Gastroesophageal sphincter (tissue), 4 donors: ENCODE results near the gene S1PR2. TPM values are rescaled to one million over a fixed set of nuclear protein-coding genes. Genes with fewer than 3 reads are reported as not detected.

Source experiments
- ATAC-seq: fragments of 150-250 bp; one replicate; pipeline ENCODE4 v1.9.1; 2016; ENCODE audit warnings: mild to moderate bottlenecking, moderate library complexity
- H3K27ac ChIP-seq, 4 donors: fragments of 200-600 bp; sonication (generic) in 3 of 4; 1 replicate in 3 of 4; 2 replicates in 1 of 4; pipeline ENCODE4 v1.5.1; 2016 to 2019
- H3K27me3 ChIP-seq: fragments of 200-600 bp; sonication (generic); one replicate; pipeline ENCODE4 v1.5.1; 2019
- H3K36me3 ChIP-seq, 2 donors: fragments of 200-600 bp; sonication (generic); one replicate each; pipeline ENCODE4 v1.5.1; 2019; ENCODE audit warnings: control low read depth in 1 of 2
- H3K4me1 ChIP-seq, 3 donors: fragments of 200-600 bp; sonication (generic); 1 replicate in 2 of 3; 2 replicates in 1 of 3; pipeline ENCODE4 v1.5.1; 2016 to 2019; ENCODE audit warnings: control low read depth in 2 of 3
- H3K4me3 ChIP-seq, 2 donors: fragments of 200-600 bp; sonication (generic); one replicate each; pipeline ENCODE4 v1.5.1; 2019; ENCODE audit warnings: mild to moderate bottlenecking in 1 of 2, moderate library complexity in 1 of 2
- H3K9me3 ChIP-seq, 3 donors: fragments of 200-600 bp; sonication (generic); one replicate each; pipeline ENCODE4 v1.5.1; 2017 to 2019; ENCODE audit warnings: control low read depth in 2 of 3
- CTCF ChIP-seq, 4 experiments: fragments of 200-600 bp in 2 of 4; fragments of 450-650 bp in 2 of 4; sonication (generic) in 1 of 4; IDR thresholded peaks; one replicate each; pipeline ENCODE4 v1.5.1; 2017 to 2019; ENCODE audit warnings: antibody characterized with exemption in 4 of 4, mild to moderate bottlenecking in 2 of 4, moderate library complexity in 2 of 4
- EP300 ChIP-seq: sonication (generic); formaldehyde crosslinking; IDR thresholded peaks from one replicate; pipeline ENCODE4 v1.6.1; 2017; ENCODE audit warnings: antibody characterized with exemption, mild to moderate bottlenecking
- POLR2A ChIP-seq, 2 donors: fragments of 450-650 bp; IDR thresholded peaks; one replicate each; pipeline ENCODE4 v1.6.1; 2017; ENCODE audit warnings: antibody characterized with exemption in 2 of 2, mild to moderate bottlenecking in 2 of 2, moderate library complexity in 1 of 2
- POLR2AphosphoS5 ChIP-seq: sonication (generic); formaldehyde crosslinking; IDR thresholded peaks from one replicate; pipeline ENCODE4 v1.6.1; 2017; ENCODE audit warnings: antibody characterized with exemption
- WGBS, 2 donors: methylation state at CpG; one replicate each; pipeline ENCODE4 v1.1.5; 2018; ENCODE audit warnings: low coverage in 1 of 2; 5-methylcytosine and 5-hydroxymethylcytosine counted together
- total RNA-seq, 4 donors: library from RNA; depleted of rRNA; stranded (reverse); fragments of >200 nt; gene quantifications; one replicate each; pipeline ENCODE4 v1.1.0, GENCODE V29; 2016

Gene S1PR2
- total RNA-seq, 4 donors from 2014 or later, result 7.5 to 24.5 (median 16.7) TPM

DNA sequence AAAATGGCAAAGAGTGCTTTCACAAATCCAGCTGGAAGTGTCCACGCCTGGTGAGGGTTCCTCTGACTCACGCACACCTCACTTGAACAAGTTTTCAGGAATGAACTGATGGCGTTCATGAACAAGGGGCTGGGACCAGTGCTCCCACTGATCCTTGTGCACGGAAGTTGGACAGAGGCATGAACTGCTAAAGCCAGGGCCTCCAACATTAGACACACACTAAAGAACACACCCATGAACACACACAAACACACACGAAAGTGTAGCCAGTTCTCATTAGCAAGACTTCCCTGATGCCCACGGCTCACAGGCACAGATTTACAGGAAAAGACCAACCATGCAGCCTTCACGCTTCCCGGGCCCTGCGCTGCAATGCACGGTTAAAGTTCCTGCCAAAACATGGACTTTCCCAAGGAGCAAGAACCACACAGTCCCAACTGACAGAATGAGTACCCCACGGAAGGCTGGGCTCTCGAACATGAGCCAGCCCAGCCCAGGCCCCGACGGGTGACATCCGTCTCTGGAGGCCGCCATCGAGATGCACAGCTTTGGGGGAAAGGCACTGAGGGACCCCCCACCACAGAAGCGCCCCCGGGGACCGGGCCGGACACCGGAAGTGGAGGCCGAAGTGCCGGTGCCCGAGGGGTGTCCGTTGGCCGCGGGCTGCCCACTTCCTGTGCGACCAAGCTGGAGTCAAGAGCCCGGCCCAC, 37.2 kb downstream of the S1PR2 start:
- Histone ChIP-seq H3K27me3 (no peaks in the 10 kb centered on the region), H3K36me3 (peaks cover 0 to 2% of the 10 kb centered on the region in 2 donors), H3K4me3 (peak overlapping the region; percentile 72 to 88), H3K4me1 (peaks cover 0 to 35% (median 11%) of the 10 kb centered on the region in 3 donors), H3K9me3 (no peaks in the 10 kb centered on the region), H3K27ac (peak overlapping the region; percentile 63 to 92 (median 91))
- 0 to 6% methylated on average over 3 to 4 of the region's 30 CpGs for WGBS, 2 donors
- TF ChIP-seq POLR2A (IDR thresholded peaks at IDR 0.05) (no peak), CTCF (IDR thresholded peaks at IDR 0.05) (no peak), EP300 (no peak), POLR2AphosphoS5 (no peak)
- ATAC-seq, result peak; percentile 19

DNA sequence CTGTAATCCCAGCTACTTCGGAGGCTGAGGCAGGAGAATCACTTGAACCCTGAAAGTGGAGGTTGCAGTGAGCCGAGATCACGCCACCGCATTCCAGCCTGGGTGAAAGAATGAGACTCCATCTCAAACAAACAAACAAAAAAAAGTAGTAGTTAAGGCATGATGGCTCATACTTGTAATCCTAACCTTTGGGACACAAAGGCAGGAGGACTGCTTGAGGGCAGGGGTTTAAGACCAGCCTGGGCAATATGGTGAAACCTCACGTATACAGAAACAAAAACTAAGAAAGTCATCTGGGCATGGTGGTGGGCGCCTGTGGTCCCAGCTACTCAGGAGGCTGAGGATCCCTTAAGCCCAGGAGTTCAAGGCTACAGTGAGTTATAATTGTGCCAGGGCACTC, 38.2 kb downstream of the S1PR2 start:
- Histone ChIP-seq H3K27me3 (no peaks in the 10 kb centered on the region), H3K4me1 (peaks cover 0 to 35% (median 11%) of the 10 kb centered on the region in 3 donors), H3K36me3 (peaks cover 0 to 2% of the 10 kb centered on the region in 2 donors), H3K9me3 (no peaks in the 10 kb centered on the region), H3K4me3 (no peak overlapping the region), H3K27ac (peak overlapping the region in 2 of 4 donors; percentile 9 to 91)
- TF ChIP-seq CTCF (IDR thresholded peaks at IDR 0.05) (no peak), EP300 (no peak)
- no peak for ATAC-seq
- 73% methylated on average over 3 of the region's 6 CpGs; no CpG with 5 or more reads in 1 of the 2 donors for WGBS, 2 donors

GRCh38 chr19:10191347-10191746, 39.8 kb downstream of the S1PR2 start:
- ATAC-seq, result peak; percentile 23
- Histone ChIP-seq H3K27me3 (no peaks in the 10 kb centered on the region), H3K36me3 (peaks cover 0 to 8% of the 10 kb centered on the region in 2 donors), H3K27ac (no peak overlapping the region), H3K4me1 (peaks cover 0 to 35% (median 11%) of the 10 kb centered on the region in 3 donors), H3K9me3 (no peaks in the 10 kb centered on the region), H3K4me3 (no peak overlapping the region)
- no peak for TF ChIP-seq EP300
- TF ChIP-seq POLR2AphosphoS5, result no peak
- no peak for TF ChIP-seq CTCF (IDR thresholded peaks at IDR 0.05)
- no peak for TF ChIP-seq POLR2A (IDR thresholded peaks at IDR 0.05)
- 50% methylated on average over 2 of the region's 2 CpGs; no CpG with 5 or more reads in 1 of the 2 donors for WGBS, 2 donors

DNA sequence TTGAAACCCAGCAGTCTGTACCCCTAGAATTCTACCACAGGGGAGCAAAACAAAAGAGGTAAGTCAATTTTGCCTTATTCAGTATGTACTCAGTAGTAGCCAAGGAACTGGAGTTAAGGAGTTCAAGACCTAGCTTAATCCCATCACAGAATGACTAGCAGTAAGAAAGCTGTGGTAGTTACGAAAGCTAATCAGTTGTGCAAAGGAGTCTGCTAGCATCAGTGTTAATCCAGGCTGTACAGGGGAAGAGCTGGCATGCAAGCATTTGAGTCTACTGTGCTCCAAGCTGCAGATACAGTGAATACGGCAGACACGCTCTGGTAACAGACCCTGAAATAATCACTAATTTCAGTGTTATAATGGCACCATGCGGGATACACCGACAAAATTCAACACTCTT, 41.1 kb downstream of the S1PR2 start:
- 97 to 100% methylated on average over 3 to 5 of the region's 5 CpGs for WGBS, 2 donors
- TF ChIP-seq POLR2A (IDR thresholded peaks at IDR 0.05) (no peak), POLR2AphosphoS5 (no peak), CTCF (IDR thresholded peaks at IDR 0.05) (no peak)
- H3K27ac ChIP-seq, result no peak overlapping the region
- H3K36me3 ChIP-seq, result peaks cover 0 to 20% of the 10 kb centered on the region in 2 donors
- no peaks in the 10 kb centered on the region for H3K9me3 ChIP-seq
- no peak overlapping the region for H3K4me3 ChIP-seq
- ATAC-seq, result no peak
- H3K4me1 ChIP-seq, result peaks cover 0 to 30% (median 11%) of the 10 kb centered on the region in 3 donors
- no peaks in the 10 kb centered on the region for H3K27me3 ChIP-seq

DNA sequence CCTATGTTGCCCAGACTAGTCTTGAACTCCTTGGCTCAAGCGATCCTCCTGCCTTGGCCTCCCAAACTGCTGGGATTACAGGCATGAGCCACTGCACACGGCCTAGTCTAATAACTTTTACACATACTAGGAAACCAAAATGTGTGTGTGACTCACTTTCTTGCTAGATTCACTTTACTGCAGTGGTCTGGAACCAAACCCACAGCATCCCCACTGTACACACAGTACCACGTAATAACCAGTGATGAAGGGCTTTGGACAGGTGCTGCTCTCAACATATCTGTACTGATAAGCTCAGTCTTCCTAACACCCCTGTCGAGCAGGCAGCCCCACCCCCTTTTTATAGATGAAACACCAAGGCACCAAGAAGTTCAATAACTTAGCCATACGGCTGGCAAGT, 41.5 kb downstream of the S1PR2 start:
- 90 to 100% methylated on average over 2 to 4 of the region's 5 CpGs for WGBS, 2 donors
- Histone ChIP-seq H3K9me3 (no peaks in the 10 kb centered on the region), H3K4me1 (peaks cover 0 to 29% (median 11%) of the 10 kb centered on the region in 3 donors), H3K4me3 (no peak overlapping the region), H3K27ac (no peak overlapping the region), H3K27me3 (no peaks in the 10 kb centered on the region), H3K36me3 (peaks cover 0 to 24% of the 10 kb centered on the region in 2 donors)
- ATAC-seq, result no peak
- TF ChIP-seq POLR2A (IDR thresholded peaks at IDR 0.05) (no peak), CTCF (IDR thresholded peaks at IDR 0.05) (no peak), POLR2AphosphoS5 (no peak), EP300 (no peak)
